CD4-positive, alpha-beta T cell treated with Interleukin-17A for 1 hour (primary cell): Measurements from ENCODE around the gene ZFPM1.

Experiments used
- DNase-seq: peaks from one replicate; pipeline ENCODE4 v3.0.0-alpha.2; 2020

The ZFPM1 gene

DNA sequence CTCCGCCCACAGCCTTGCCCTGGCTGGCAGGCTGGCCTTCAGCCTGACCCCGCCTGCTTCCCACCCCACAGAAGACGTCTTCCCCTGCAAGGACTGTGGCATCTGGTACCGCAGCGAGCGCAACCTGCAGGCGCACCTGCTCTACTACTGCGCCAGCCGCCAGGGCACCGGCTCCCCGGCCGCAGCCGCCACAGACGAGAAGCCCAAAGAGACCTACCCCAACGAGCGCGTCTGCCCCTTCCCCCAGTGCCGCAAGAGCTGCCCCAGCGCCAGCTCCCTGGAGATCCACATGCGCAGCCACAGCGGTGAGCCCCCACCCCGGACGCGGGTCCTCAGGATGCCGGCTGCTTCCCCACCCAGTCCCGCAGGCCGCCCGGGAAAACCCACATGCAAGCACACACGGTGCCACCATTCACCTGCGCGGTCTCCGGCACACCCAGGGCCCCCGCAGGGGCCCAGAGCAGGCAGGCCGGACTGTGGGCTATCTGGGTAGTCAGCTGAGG, 78.9 kb downstream of the ZFPM1 start:
- DNase-seq, result no peak

DNA sequence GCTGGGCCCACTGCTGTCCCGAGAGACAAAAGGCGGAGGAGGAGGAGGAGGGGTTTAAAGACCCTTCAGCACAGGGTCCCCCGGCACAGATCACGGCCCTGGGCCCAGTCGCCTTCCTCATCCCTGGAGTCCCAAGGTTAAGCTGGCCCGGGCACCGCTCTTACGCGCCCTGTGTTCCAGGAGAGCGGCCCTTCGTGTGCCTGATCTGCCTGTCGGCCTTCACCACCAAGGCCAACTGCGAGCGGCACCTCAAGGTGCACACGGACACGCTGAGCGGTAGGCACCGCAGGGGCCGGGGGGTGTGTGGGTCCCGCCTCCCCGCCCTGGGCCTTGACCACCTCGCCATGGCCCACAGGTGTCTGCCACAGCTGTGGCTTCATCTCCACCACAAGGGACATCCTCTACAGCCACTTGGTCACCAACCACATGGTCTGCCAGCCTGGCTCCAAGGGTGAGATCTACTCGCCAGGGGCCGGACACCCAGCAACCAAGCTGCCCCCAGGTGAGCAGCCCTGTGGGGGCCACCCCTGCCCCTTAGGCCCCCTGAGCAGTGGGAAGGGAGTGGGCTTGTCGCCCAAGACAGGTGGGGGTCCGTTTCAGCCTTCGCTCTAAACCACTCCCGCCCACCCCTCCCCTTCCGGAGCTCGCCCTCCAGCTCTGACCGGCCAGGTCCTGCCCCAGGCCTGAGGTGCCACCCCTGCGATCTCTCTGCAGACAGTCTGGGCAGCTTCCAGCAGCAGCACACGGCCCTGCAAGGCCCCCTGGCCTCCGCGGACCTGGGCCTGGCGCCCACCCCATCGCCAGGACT, 79.6 kb downstream of the ZFPM1 start:
- no peak for DNase-seq

DNA sequence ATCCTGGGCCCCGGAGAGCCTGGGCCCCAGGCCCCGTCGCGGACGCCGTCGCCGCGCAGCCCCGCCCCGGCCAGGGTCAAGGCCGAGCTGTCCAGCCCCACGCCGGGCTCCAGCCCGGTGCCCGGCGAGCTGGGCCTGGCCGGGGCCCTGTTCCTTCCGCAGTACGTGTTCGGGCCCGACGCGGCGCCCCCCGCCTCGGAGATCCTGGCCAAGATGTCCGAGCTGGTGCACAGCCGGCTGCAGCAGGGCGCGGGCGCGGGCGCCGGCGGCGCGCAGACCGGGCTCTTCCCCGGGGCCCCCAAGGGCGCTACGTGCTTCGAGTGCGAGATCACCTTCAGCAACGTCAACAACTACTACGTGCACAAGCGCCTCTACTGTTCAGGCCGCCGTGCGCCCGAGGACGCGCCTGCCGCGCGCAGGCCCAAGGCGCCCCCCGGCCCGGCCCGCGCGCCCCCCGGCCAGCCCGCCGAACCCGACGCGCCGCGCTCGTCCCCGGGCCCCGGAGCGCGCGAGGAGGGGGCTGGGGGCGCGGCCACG, 80.4 kb downstream of the ZFPM1 start:
- no peak for DNase-seq

DNA sequence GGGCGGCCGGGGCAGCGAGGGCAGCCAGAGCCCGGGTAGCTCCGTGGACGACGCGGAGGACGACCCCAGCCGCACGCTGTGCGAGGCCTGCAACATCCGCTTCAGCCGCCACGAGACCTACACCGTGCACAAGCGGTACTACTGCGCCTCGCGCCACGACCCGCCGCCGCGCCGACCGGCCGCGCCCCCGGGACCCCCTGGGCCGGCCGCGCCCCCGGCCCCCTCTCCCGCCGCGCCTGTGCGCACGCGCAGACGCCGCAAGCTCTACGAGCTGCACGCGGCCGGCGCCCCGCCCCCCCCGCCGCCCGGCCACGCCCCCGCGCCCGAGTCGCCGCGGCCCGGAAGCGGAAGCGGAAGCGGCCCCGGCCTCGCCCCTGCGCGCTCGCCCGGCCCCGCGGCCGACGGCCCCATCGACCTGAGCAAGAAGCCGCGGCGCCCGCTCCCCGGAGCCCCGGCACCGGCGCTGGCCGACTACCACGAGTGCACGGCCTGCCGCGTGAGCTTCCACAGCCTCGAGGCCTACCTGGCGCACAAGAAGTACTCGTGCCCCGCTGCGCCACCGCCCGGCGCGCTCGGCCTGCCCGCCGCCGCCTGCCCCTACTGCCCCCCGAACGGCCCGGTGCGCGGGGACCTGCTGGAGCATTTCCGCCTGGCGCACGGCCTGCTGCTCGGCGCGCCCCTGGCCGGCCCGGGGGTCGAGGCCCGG, 81.0 kb downstream of the ZFPM1 start:
- peak; percentile 81 for DNase-seq

DNA sequence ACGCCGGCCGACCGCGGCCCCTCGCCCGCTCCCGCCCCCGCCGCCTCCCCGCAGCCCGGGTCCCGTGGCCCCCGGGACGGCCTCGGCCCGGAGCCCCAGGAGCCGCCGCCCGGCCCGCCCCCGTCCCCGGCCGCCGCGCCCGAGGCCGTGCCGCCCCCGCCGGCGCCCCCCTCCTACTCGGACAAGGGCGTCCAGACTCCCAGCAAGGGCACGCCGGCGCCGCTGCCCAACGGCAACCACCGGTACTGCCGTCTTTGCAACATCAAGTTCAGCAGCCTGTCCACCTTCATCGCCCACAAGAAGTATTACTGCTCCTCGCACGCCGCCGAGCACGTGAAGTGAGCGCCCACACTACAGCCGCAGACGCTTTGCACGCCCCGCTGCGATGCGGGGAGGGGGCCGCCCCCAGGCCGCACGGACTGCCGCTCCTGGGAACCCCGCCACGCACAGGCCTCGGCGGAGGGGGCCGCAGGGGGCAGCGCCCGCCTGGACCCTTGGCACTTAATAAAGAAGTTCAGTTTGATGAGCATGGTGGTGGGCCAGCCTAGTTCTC, 81.6 kb downstream of the ZFPM1 start:
- peak; percentile 38 for DNase-seq

DNA sequence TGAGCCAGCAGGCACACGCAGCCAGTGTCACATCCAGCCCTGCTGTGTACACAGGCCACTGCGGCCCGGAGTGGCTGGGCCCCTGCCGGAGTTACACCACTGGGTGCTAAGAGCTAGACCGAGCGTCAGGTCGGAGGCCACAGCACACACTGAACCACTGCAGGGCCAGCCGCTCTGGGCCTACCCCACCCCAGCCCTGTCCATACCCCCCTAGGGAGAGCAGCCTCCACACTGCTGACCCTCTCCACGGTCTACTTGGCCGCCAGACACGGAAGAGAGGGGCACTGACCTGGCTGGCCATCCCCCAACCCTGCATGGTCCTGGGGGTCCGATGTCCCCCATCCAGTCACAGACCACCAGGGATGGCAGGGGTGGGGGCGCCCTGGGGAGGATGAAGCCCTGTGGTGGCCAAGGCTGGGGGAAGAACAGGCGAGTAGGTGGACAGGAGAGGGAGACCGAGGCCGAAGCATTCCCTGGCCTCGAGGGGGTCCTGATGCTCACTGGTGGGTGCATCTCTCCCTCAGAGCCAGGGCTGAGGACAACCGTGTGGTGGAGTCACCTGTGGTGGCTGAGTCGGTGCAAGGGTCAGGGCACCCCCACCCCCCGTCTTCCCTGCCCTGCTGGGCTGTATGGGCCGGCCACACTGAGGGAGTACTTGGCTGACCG, 82.2 kb downstream of the ZFPM1 start:
- no peak for DNase-seq

DNA sequence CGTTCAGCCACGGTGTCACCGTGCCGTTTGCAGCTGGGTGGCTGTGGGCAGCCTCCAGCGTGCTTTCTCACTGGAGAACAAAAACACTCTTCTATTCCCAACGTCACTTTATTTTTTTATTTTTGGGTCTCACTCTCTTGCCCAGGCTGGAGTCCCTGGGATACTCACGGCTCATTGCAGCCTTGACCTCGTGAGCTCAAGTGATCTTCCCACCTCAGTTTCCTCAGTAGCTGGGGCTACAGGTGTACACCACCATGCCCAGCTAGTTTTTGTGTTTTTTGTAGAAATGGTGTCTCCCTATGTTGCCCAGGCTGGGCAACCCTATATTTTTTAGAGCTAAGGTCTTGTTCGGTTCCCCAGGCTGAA, 82.8 kb downstream of the ZFPM1 start:
- no peak for DNase-seq

DNA sequence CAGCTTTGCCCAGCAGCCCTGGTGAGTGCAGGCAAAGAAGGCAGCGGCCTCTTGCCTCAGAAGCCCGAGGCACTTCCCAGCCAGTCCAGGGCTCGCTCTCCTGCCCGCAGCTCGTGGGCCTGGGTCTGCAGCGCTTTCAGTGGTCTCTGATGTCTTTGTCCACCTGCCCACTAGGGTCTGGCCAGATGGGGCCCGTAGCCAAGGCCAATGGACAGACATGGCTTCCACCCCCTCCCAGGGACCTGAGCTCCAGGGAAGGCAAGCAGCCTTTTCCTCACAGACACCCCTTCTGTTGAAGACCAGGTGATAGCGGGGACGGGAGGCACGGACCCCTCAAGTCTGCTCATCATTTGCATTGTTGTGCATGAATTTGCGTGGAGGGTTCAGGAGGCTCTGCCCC, 83.4 kb downstream of the ZFPM1 start:
- DNase-seq, result no peak

DNA sequence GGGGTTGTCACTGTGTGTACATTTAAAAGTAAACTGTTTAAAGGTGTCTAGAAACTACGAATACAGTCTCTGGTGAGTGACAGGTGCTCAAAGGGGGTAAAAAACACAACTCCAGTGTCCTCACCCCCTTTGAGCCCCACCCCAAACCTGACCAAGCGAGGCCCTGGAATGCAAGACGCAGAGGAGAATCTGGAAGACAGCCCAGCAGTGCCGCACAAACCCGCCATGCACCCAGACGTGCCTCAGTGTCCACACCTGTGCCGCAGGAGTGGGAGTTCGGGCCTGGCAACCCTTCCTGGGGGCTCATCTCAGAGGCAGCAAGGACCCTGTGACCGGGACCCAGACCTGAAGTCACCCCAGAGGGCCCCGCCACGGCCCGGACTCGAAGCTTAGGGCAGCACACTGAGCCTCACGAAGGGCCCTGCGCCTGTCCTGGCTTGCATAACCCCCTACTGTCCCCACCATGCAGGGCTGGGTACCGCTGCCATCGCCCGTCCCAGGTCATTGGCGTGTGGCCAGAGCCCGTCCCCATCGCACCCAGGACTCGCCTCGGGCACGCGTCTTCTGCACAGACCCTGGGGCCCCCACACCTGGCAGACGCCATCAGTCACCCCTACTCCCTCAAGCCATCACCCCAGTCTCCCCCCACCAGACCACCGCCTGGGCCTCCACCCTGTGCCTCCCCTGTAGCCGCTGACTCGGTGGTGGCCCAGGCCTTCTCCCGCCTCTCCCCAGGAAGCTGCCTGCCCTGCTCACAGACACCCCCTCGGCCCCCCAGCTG, 84.1 kb downstream of the ZFPM1 start:
- DNase-seq, result no peak

DNA sequence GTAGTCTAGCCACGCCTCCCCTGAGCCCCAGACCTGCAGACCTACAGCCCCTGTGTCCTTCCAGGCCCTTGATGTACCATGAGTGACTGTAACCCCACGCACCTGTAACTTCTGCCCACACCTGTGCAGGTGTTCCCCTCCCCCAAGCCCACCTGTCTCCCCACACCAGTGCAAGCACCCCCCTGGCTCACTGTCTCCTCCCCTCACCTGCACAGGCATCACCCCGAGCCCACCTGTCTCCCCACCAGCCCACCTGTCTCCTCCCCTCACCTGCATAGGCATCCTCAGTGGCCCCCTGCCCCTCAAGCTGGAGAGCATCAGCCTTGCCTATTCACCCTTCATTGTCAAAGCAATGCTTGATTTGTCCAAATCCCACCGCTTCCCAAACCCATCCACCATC, 84.8 kb downstream of the ZFPM1 start:
- DNase-seq, result no peak

DNA sequence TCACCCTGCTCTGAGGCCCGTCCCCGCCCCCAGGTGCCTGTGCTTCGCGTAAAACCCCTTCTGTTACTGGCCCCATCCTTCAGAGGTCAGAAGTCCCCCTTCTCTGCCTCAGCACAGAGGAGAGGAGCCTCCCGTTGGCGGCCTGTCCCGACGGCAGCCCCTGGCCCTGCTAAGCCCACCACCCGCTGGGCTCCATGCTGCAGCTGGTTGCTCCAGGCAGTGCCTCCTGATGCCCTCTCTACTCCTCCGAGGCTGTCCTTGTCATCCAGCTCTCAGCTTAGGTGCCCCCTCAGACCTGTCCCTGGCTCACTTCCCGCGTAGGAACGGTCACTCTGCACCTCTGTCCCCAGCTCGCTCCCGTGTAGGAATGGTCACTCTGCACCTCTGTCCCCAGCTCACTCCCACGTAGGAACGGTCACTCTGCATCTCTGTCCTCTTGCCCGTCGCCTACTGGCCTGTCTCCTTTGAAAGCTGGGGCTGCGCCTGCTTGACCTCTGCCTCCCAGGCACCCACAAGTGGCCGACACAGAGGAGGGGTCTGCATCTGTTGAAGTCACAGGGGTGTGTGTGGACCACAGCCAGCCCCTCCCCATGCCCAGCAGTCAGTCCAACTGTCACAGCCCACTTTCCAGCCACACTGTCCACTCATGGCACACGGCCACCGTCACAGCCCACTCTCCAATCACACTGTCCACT, 85.4 kb downstream of the ZFPM1 start:
- DNase-seq, result no peak

DNA sequence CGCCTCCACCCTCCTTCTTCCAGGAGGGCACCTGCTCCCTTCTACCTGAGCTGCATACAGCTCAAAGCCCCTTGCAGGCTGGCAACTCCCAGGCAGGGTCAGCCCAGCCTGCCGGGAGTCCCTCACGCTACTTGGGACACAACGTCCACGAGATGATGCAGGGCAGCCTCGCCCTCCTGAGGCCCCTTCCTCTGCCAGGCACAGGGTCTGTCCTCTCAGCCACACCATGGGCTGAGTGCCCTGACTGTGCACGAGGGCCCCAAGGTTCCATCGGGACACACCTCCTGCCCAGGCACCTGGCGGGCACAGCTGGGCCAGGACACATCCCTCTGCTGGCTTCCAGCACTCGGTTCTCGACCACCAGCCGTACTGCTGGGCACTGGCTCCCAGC, 86.2 kb downstream of the ZFPM1 start:
- DNase-seq, result no peak

DNA sequence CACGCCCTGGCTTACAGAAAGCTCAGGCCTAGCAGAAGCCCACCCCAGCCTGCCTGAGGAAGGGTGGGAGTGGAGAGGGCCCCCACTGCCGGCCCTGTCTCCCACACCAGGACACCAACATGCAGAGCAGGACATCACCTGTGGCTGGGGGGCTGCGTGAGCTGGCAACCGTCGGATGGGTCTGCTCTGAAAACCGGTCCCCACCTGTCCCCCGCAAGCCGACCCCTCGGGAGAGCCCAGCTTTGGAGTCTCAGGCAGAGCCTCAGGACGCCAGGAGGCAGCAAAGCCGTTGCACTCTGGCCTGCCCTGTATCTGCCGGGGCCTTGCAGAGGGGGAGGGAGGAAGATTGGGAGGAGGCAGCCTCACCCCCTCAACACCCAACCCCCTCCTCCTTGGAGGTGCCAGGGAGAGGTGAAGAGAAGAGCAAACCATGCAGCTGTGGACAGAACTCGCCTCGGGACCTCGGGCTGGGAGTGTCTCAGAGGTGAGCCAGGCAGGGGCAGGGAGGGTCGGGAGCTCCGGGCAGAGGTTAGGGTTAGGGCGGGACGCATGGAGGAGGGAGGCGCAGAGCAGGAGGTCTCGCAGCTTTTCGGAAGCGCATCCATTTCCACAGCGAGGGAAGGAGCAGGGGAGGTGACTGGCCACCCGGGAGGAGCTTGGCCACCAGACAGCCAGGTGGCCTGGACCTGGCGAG, 86.7 kb downstream of the ZFPM1 start:
- no peak for DNase-seq

DNA sequence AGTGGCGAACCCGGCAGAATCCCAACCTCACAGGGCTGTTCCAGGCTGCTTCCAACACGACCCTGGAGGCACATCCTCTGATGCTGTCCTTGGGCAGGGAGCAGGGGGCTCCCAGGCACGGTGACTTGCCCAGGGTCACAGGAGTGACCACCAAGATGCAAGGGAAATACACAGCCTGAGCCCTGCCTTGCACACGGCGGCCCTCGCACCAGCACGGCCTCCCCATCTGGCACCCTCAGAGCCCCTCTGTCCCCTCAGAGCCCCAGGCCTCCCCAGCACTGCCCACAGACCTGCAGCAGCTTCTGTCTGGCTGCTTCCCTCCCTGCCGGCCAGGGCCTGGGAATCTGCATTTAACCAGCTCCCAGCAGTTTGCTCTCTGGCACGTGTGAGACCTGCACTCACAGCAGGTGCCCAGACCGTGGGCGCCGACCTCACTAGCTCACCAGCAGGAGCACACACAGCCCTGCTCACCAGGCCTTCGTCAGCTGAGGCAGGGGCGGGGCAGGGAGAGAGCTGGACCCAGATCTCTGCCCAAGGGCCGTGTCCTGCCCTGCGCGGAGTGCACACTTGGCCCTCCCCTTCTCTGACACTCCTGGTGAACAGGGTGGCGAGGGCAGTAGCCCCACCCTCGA, 87.4 kb downstream of the ZFPM1 start:
- DNase-seq, result no peak

DNA sequence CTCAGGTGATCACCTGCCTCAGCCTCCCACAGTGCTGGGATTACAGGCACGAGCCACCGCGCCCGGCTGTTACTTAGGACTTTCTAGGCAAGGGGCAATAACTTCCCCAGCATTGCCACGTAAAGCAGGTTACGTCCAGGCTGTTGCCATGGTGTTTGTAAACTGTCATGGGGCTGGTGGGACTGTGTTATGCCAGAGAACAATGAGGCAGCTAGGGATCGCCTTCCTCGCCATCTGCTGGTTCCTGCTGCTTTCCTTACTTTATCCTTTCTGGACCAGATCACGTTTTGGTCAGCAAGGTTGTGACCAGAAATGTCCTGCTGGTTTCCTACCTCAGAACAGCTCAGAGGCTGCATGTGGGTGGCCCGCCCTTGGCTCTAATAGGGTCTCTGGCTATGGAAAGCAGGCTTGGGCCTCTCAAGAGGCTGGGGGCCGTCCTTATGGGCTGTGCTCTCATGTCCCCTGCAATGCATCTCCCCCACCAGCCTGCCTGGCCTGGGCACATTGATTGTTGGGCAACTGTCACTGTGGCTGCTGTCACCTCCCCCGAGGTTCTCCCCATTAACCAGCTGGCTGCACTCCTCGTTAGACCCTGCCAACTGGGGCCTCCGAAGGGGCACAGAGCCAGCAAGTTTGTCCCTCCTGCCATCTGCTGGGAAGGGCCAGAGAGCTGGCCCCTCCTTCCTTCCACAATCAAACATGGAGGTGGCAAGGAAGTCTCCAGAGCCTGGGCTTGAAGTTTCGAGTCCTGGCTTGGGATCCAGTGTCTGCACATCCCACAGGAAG, 88.9 kb downstream of the ZFPM1 start:
- DNase-seq, result no peak

DNA sequence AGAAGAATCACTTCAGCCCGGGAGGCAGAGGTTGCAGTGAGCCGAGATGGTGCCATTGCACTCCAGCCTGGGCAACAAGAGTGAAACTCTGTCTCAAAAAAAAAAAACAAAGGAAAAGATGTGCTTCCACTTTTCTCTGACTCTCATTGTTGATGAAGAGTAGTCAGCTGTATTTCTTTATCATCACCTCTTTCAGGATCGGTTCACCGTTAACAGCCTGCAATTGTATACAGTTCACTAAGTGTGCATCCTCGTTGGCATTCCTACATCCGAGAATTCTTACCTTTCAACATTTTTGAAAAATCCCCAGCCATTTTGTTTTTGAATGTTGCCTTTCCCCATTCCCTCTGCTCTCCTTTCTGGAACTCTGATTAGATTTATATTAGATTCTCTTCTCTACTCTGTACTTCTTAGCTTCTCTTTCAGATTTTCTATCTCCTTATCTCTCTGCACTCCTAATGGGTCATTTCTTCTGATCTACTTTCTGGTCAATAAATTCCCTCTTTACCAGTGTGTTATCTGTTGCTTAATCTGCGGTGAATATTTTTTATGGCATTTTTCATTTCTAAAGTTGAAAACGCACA, 90.2 kb downstream of the ZFPM1 start:
- DNase-seq, result no peak

DNA sequence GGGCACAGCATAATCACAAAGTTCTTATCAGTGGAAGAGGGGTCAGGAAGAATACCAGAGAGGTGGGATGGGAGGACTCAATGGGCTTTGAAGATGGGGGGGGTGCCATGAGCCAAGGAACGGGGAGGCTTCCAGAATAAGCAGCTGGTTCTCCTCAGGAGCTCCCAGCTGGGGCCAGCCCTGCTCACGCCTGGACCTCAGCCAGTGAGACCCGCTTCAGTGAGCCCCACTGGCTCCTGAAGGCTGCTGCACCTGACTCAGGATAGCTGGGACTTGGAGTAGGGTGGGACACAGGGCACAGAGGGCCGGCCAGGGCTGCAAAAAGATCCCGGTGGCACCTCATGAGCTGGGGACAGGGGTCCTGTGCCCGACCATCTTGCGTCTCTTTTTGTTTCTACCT, 92.7 kb downstream of the ZFPM1 start:
- DNase-seq, result no peak

DNA sequence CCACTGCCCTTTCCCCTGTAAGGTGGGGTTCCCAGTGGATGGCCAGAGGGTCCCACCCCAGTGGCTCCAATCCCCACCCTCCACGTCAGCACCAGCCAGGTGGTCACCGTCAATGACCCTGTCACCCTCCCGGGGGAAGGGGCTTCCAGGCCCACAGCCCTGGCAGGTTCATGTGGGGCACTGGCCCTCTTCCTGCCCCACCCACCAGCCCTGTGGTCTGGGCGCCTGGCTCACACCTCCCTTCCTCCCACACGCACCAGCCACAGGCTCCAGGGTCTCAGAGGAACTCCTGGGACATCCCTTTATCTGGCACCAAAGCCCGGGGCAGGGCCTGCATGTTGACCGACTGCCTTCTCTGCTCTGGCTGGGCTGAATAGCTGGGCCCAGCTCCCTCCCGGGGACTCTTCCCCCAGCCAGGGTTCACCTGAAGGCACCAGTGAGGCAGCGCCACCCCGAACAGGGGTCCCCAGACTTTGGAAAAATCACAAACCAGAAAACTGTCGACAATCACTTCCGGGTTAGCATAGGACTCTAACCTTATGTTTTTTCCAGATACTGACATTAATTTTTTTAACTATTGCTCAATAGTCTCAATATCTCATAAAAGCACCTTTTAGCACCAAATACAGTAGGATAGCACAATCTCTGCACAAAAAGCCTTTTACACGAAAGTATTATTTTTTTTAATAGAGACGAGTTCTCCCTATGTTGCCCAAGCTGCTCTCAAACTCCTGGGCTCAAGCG, 95.2 kb downstream of the ZFPM1 start:
- DNase-seq, result no peak

DNA sequence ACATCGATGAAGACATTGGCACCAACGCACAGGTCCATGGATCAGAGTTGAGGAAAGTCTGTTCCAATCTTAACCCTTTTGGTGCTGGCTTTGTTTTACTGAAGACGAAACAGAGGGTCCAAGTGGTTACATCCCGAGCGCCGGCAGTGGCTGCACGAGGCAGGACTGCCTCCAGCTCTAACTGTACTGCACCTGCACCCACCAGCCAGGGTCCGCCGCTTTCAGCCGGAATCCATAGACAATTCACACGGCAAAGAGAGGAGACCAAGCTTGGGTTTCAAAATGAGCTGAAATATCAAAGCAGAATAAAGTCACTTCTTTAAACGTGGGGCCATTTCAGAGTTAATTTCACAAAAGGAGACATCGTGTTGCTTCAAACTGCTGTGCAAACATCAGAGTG, 95.9 kb downstream of the ZFPM1 start:
- no peak for DNase-seq
